ENCODE measurements around the gene LARP4B.
A peak's percentile ranks its signal among the peaks of the same experiment; 100 is the strongest.

GRCh38 chr10:869171-869570 lies 62.3 kb downstream of the LARP4B start:
- TF ChIP-seq POLR2A (IDR thresholded peaks at IDR 0.05): no peak
- no peak for TF ChIP-seq CTCF (IDR thresholded peaks at IDR 0.05)
- peak in 1 of 3 donors; percentile 19 for TF ChIP-seq POLR2AphosphoS5 (IDR thresholded peaks at IDR 0.05)

Measured in stomach (tissue), 4 donors.